ENCODE data around the gene KLHL3.
"Not testable (repeated sequence)": the region's sequence is repeated elsewhere in the genome, so short reads cannot be mapped to it uniquely, and the experiment has no call there.

KLHL3 gene

DNA sequence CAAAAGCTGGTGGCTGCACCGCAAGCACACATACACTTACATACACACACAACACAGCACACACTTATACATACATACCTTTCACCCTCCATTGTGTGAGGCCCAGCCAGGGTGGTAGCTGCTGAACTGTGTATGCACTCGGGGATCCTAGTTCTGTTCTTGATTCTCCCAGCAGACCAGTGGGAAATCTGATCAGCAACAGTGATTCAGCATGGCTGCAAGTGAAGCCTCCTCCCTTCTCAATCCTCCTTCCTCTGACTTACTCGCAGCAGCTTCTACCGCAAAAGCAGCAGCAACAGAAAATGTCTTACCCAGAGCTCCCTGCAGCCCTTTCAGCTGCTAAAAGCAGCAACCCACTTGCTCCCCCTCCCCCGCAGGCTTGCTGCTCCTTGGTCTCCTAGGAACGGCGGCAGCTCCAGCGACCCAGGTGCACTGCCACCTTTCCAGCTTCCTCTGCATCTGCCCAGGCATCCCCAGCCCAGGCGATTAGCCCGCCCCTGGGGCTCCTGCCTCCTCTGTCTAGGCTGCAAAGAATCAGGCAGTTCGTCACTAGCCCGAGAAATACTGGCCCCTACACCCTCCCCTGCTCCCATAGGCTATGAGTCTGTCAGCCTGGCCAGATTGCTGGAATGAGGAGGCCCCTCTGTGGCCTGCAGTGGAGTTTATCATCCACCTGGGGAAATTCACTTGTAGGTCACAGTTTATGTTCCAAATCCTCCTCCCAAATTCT lies at the start of gene KLHL3:
TSS of gene KLHL3 (minus strand) at position 535 of the 730 bp plus-strand sequence. CDS start at position 92, 443 bp downstream.
- peak in 1 of 3 experiments; percentile 39 for DNase-seq (ENCODE audit: low read depth in 3 of 3)

- DNase-seq (ENCODE audit: low read depth in 3 of 3): no peak
Observed at GRCh38 chr5:137782984-137783536, 47.2 kb upstream of the KLHL3 start.

DNA sequence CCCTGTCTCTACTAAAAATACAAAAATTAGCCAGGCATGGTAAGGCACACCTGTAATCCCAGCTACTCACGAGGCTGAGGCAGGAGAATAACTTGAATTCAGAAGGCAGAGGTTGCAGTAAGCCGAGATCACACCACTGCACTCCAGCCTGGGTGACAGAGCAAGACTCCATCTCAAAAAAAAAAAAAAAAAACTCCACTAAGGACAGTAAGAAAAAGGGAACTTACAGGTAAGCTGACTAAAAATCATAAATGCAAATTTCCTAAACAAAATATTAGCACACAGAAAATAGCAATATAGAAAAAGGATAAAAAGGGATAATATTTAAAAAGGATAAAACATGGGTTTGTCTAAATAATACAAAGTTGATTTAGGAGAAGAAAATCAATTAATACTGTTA lies 46.2 kb upstream of the KLHL3 start:
- DNase-seq (ENCODE audit: low read depth in 3 of 3): no peak

DNA sequence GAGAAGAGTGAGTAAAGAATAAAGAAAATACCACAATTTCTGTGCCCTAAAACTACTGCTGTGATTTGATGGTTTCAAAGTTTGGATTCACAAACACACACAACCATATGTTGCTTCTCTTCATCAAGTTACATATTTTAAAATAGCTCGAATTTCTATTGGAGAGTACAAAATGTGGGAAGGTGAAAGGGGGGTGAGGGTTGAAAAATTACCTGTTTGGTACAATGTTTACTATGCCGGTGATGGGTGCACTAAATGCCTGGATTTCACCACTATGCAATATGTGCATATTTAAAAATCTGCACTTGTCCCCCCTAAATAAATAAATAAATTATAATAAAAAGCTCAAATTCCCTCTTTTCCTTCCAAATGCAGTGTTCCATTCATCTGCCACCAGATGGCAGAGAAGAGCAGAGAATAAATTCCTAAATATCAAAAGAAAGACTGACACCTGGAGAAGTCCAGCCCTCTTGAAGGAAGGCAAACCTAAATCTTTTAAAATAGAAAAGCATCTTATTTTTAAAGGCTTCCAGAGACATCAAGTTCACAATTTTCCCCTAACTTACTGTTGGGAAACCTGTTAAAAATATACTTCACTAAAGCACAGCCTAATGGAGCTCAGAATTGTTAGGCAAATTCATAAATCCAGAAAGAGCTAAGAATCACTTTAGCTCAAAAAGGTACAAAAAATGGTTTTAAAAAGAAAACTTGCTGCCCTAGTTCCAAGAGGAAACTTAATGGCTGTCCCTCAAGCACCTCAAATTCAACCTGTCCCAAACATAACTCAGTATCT lies 43.1 kb upstream of the KLHL3 start:
- no peak for DNase-seq (ENCODE audit: low read depth in 3 of 3)

GRCh38 chr5:137767937-137768336 lies 32.0 kb upstream of the KLHL3 start:
- not testable (repeated sequence) for DNase-seq (ENCODE audit: low read depth in 3 of 3)

DNA sequence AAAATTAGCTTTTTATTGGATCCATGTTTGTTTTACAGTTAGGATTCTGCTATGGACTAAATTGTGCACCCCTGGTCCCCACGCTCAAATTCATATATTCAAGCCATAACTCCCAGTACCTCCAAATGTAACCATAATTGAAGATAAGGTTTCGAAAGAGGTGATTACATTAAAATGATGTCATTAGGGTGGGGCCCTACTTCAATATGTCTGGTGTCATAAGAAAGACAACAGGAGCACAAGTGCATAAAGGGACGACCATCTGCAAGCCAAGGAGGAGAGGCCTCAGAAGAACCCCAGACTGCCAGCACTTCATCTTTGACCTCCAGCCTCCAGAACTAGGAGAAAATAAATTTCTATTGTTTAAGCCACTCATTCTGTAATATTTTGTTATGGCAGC lies 25.7 kb upstream of the KLHL3 start:
- no peak for DNase-seq (ENCODE audit: low read depth in 3 of 3)

DNA sequence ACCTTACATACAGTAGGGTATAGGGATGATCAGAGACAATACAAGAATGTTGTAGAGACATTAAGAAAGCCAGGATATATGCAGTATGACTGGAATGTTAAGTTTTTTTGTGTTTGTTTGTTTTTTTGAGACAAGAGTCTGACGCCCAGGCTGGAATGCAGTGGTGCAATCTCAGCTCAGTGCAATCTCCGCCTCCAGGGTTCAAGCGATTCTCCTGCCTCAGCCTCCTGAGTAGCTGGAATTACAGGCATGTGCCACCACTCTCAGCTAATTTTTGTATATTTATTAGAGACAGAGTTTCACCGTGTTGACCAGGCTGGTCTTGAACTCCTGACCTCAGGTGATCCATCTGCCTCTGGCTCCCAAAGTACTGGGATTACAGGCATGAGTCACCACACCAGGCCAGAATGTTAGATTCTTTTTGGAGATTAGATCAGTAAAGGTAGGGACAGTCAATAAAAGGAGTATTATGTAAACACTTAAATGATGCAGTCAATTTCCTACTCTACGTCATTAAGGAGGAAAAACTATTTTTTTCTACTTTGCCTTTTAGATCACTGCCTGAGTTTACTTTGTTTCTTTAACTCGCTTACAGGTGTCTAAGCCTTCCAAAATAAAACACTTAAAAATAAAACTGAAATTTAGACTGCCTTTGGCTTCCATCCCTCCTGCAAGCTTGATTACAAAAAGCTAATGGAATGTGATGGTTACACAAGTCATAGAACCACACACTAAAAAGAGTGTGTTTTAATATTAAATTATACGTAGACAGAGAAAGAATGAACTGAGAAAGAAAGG lies 25.0 kb upstream of the KLHL3 start:
- DNase-seq (ENCODE audit: low read depth in 3 of 3): no peak

DNA sequence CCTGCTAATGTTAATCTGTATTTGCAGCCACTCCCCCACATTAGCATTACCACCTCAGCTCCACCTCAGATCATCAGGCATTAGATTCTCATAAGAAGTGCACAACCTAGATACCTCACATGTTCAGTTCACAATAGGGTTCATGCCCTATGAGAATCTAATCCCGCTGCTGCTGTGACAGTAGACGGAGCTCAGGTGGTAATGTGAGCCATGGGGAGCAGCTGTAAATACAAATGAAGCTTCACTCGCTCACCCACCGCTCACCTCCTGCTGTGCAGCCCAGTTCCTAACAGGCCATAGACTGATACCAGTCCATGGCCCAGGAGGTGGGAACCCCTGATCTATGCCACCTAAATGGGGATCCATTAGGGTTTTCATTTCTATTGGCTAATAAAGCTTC lies 24.4 kb upstream of the KLHL3 start:
- no peak for DNase-seq (ENCODE audit: low read depth in 3 of 3)

DNA sequence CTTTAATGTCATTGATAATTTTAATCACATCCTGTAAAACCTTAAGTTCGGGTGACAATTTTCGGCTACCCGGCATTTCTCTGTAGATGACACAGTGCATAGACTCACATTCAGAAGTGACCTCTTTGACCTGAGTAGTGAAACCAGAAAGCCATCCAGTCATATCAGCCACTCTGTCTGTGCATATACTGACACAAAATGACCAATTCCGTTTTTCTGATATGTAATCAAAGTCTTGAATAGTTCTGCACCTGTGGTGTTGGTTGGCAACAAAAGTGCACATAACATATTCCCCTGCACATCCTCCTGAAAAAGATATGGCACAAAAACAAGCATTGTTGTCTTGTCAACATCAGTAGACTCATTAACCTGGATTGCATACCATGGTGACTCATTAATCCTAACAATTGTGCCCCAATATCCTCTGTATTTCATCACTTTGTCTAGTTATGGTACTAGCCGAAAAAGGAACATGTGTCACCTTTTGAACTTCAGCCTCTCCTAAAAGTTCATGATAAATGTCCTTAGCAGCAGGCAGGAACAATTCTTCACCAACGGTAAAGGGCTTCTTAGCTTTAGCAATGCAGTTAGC lies 22.9 kb upstream of the KLHL3 start:
- DNase-seq (ENCODE audit: low read depth in 3 of 3): no peak

DNA sequence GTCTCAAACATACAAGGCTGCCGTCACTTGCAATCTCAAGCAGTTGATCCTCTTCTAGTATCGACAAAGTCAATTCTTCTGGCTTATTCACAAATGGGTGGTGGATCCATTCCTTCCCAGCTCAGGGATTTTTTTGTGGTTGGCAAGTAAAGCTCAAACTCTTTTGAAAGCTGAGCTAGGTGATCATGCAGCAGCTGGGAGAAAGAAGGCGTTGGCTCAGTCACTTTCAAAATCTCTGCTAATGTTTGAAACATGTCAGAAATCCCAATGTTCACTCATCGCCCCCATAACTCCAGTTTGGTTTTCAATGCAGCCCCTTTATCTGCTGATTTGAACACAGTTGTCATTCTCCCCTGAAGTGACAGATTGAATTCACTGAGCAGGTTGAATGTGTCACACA lies 22.2 kb upstream of the KLHL3 start:
- DNase-seq (ENCODE audit: low read depth in 3 of 3): no peak

- DNase-seq (ENCODE audit: low read depth in 3 of 3): no peak
Observed at GRCh38 chr5:137757634-137758033, 21.7 kb upstream of the KLHL3 start.

GRCh38 chr5:137754961-137755762 lies 19.3 kb upstream of the KLHL3 start:
- no peak for DNase-seq (ENCODE audit: low read depth in 3 of 3)

DNA sequence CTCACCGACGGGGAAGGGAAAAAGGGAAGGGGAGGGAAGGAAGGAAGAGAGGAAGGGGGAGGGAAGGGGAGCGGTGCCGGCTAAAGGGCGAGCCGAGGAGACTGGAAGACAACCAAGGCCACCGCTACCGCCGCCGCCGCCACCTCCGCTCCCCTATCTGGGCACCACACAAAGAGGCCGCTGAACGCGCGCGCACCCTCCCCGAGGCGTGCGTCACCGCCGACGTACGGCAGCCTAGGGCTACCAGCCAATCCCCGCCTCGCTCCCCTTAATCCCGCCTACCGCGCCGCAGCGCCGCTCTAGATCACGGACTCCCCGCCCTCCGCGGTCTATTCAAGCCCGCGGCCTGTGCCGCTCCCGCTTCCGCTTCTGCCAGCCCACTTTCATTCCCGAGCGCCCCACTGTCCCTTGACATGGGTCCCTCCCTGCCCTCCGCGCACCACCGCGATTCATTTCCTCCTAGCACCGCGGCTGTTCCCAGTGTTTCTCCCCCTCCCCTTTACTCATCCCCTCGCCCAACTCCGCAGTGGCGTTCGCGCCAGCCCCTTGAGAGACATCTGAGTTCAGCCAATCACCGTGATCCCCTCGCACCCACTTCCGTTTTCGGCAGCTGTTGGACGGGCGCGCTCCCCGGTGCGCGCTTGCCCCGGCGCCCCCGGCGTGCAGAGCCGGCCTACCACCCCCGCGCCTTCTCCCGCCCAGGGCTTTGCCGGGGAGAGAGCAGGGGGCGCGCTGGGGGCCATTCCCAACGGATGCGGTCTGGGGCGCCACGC lies 18.5 kb upstream of the KLHL3 start, which contains the start of gene HNRNPA0:
TSS of gene HNRNPA0 (minus strand) at position 176 of the 773 bp plus-strand sequence. CDS start 297 bp downstream, outside the sequence.
- peak; percentile 91 to 97 (median 93) for DNase-seq (ENCODE audit: low read depth in 3 of 3)

DNA sequence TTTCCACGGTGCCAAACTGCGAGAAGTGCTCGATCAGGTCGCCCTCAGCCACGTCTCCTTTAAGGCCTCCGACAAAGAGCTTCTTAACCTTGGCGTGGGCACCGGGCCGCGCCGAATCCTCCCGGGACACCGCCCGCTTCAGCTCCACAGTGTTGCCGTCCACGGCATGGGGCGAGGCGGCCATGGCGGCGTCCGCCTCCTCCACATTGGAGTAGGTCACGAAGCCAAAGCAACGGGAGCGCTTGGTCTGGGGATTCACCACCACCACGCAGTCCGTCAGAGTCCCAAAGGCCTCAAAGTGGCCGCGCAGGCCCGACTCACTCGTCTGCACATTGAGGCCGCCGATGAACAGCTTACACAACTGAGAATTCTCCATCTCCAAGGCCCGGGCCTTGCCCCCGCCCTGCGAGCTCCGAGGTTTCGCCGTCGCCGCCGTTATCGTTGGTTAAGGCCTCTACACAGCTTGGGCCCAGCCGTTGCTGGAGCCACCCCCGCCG lies 17.9 kb upstream of the KLHL3 start:
- DNase-seq (ENCODE audit: low read depth in 3 of 3): no peak

- peak in 1 of 3 experiments; percentile 34 for DNase-seq (ENCODE audit: low read depth in 3 of 3)
Observed at GRCh38 chr5:137752905-137753690, 17.2 kb upstream of the KLHL3 start.

DNA sequence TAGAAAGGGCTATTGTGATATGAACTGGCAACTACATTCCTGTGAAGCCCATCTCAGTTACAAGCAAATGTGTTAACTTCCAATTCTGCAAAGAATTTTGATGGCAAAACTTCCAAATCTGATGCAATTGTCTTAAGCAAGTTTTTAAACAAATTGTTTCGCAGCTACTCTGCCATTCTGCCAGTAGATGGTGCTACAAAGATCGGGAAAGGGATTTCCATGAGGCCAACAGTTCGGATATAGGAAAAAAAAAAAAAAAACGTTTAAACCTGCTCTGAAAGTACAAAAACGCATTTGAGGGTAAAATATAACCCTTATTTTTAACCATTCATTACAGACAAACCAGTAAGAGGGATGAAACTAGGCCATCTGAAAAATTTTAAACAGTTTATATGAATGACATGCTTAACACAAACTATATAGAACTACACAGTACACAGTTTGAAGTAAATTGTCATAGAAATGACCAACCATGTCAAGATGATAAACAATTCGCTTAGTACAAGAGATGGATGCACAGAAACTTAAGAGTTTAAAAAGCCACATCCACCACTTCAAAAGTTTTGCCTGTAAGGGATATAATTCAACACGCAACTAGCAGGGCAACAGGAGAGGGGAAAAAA lies 16.1 kb upstream of the KLHL3 start:
- no peak for DNase-seq (ENCODE audit: low read depth in 3 of 3)

DNA sequence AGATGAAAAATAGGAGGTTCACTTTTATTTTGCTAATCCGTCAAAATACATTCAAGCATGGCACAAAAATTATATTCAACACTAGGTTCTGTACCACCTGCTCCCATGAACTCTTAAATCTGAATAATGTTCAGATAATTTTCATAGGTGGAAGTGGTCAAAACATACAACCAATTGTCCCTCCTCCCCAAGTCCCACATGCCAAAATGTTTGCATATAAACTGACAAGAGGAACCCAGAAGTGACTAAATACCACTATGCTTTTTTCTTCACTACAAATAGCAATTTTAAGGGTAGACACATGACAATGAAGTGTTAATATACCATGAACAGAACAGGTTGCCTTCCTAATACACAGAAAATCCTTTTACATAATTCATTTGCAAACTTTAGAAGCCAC lies 14.5 kb upstream of the KLHL3 start:
- no peak for DNase-seq (ENCODE audit: low read depth in 3 of 3)

- no peak for DNase-seq (ENCODE audit: low read depth in 3 of 3)
Observed at GRCh38 chr5:137747848-137748247, 12.0 kb upstream of the KLHL3 start.

Data from stimulated activated CD4-positive, alpha-beta T cell treated with anti-CD3 and anti-CD28 coated beads, TNF-alpha, amount 100 ng/mL, for 24 hours (primary cell).